Glutamatergic neuron (in vitro differentiated cells): Measurements from ENCODE around the gene PTPRN2. TPM values are rescaled to one million over a fixed set of nuclear protein-coding genes. Genes with fewer than 3 reads are reported as not detected.

Experiments
- DNase-seq: peaks from one replicate; pipeline ENCODE4 v3.0.0; 2022
- H3K27ac Mint-ChIP-seq: one replicate; pipeline ENCODE4 v1.8.0; 2020; ENCODE audit warnings: mild to moderate bottlenecking, mixed read lengths, inconsistent platforms; ENCODE audit not compliant: unreplicated experiment
- H3K27me3 Mint-ChIP-seq: one replicate; pipeline ENCODE4 v1.8.0; 2020; ENCODE audit warnings: mild to moderate bottlenecking, moderate library complexity, mixed read lengths, inconsistent platforms; ENCODE audit not compliant: unreplicated experiment
- H3K36me3 Mint-ChIP-seq: one replicate; pipeline ENCODE4 v1.8.0; 2020; ENCODE audit warnings: mild to moderate bottlenecking, mixed read lengths, inconsistent platforms; ENCODE audit not compliant: unreplicated experiment
- H3K4me1 Mint-ChIP-seq: one replicate; pipeline ENCODE4 v1.8.0; 2020; ENCODE audit warnings: mild to moderate bottlenecking, low read depth, mixed read lengths, inconsistent platforms; ENCODE audit not compliant: unreplicated experiment
- H3K4me3 Mint-ChIP-seq: one replicate; pipeline ENCODE4 v1.8.0; 2020; ENCODE audit warnings: mild to moderate bottlenecking, mixed read lengths, inconsistent platforms; ENCODE audit not compliant: unreplicated experiment
- H3K9me3 Mint-ChIP-seq: one replicate; pipeline ENCODE4 v1.8.0; 2020; ENCODE audit warnings: mild to moderate bottlenecking, moderate library complexity, mixed read lengths, inconsistent platforms; ENCODE audit not compliant: unreplicated experiment
- CTCF ChIP-seq: fragments of 200-600 bp; sonication (generic); IDR thresholded peaks from one replicate; pipeline ENCODE4 v1.5.0; 2021; ENCODE audit not compliant: partially characterized antibody, unreplicated experiment
- total RNA-seq: library from RNA; stranded (reverse); fragmentation: NEBNext Ultra II Directional; extraction: Animal tissue kit (Norgen Biotek cat#: 25700); gene quantifications from one replicate; pipeline ENCODE4 v1.2.1, GENCODE V29; 2021; ENCODE audit not compliant: unreplicated experiment

Gene PTPRN2
- total RNA-seq, 1 donor from 2014 or later: 49.0 TPM

- peaks cover 4% of the 10 kb centered on the region for H3K9me3 Mint-ChIP-seq
- no peak for DNase-seq
- H3K4me1 Mint-ChIP-seq: no peaks in the 10 kb centered on the region
- H3K36me3 Mint-ChIP-seq: peaks cover 18% of the 10 kb centered on the region
- no peak for TF ChIP-seq CTCF
- peaks cover 4% of the 10 kb centered on the region for H3K27me3 Mint-ChIP-seq
- no peak overlapping the region for H3K27ac Mint-ChIP-seq
- no peak overlapping the region for H3K4me3 Mint-ChIP-seq
Measured at GRCh38 chr7:158246960-158247673, 340.5 kb downstream of the PTPRN2 start.

GRCh38 chr7:158246272-158246959 is 341.2 kb downstream of the PTPRN2 start:
- H3K27me3 Mint-ChIP-seq: peaks cover 4% of the 10 kb centered on the region
- no peak overlapping the region for H3K27ac Mint-ChIP-seq
- H3K4me1 Mint-ChIP-seq: no peaks in the 10 kb centered on the region
- H3K4me3 Mint-ChIP-seq: no peak overlapping the region
- peaks cover 6% of the 10 kb centered on the region for H3K9me3 Mint-ChIP-seq
- no peak for TF ChIP-seq CTCF
- no peak for DNase-seq
- H3K36me3 Mint-ChIP-seq: peaks cover 18% of the 10 kb centered on the region

GRCh38 chr7:158245724-158246041 is 341.9 kb downstream of the PTPRN2 start:
- Mint-ChIP-seq H3K27ac (no peak overlapping the region), H3K36me3 (peaks cover 18% of the 10 kb centered on the region), H3K27me3 (peaks cover 2% of the 10 kb centered on the region), H3K4me1 (no peaks in the 10 kb centered on the region), H3K4me3 (no peak overlapping the region), H3K9me3 (peaks cover 6% of the 10 kb centered on the region)
- DNase-seq: no peak
- TF ChIP-seq CTCF: no peak

GRCh38 chr7:158244873-158245723 is 342.5 kb downstream of the PTPRN2 start:
- Mint-ChIP-seq H3K27ac (no peak overlapping the region), H3K27me3 (peaks cover 2% of the 10 kb centered on the region), H3K4me1 (no peaks in the 10 kb centered on the region), H3K36me3 (peaks cover 18% of the 10 kb centered on the region), H3K9me3 (peaks cover 6% of the 10 kb centered on the region), H3K4me3 (no peak overlapping the region)
- no peak for DNase-seq
- no peak for TF ChIP-seq CTCF
